IMR-90 (cell line): Measurements from ENCODE around the gene STRA6. TPM values are rescaled to one million over a fixed set of nuclear protein-coding genes. Genes with fewer than 3 reads are reported as not detected.

Experiments used
- ATAC-seq: fragments of 200-7000 bp; cut with Tn5 transposase; 2 replicates; pipeline ENCODE4 v1.9.1; 2020; ENCODE audit warnings: low read depth, mild to moderate bottlenecking, moderate library complexity
- BruUV-seq: library from RNA; stranded (reverse); fragments of 400-500 nt; replicated peaks from 2 replicates; lab custom pipeline; 2021; lab: Mats Ljungman, UMichigan
- CTCF ChIA-PET: fragments of 300-600 bp; formaldehyde crosslinking; extraction: SDS; loops from one replicate; lab custom pipeline; 2021; ENCODE audit warnings: antibody characterized with exemption; lab: Yijun Ruan, JAX
- POLR2A ChIA-PET: fragments of 300-600 bp; sonication (Branson Sonifier 250); formaldehyde crosslinking; loops from one replicate; lab custom pipeline; 2022; ENCODE audit warnings: antibody characterized with exemption; ENCODE audit not compliant: unreplicated experiment; lab: Charles Lee
- DNase-seq: peaks from one replicate; pipeline ENCODE4 v3.0.0; 2013
- H2AFZ ChIP-seq: replicated peaks from 2 replicates; pipeline ENCODE3; 2013; ENCODE audit warnings: low read length, mild to moderate bottlenecking; ENCODE audit not compliant: poor library complexity
- H2AK5ac ChIP-seq: 2 replicates; pipeline ENCODE4 v1.6.1; 2013; ENCODE audit warnings: low read depth, low read length, inconsistent platforms
- H2AK9ac ChIP-seq: replicated peaks from 2 replicates; pipeline ENCODE3; 2013; ENCODE audit warnings: mild to moderate bottlenecking, low read depth, low read length, moderate library complexity; ENCODE audit not compliant: poor library complexity
- H2BK120ac ChIP-seq: 2 replicates; pipeline ENCODE4 v1.6.1; 2013; ENCODE audit warnings: low read depth, low read length, inconsistent platforms
- H2BK15ac ChIP-seq: 3 replicates; pipeline ENCODE4 v1.6.1; 2013; ENCODE audit warnings: low read depth, low read length, inconsistent platforms
- H2BK20ac ChIP-seq: 2 replicates; pipeline ENCODE4 v1.6.1; 2013; ENCODE audit warnings: low read depth, mild to moderate bottlenecking, inconsistent platforms, low read length, moderate library complexity
- H2BK5ac ChIP-seq: 2 replicates; pipeline ENCODE4 v1.6.1; 2013; ENCODE audit warnings: mild to moderate bottlenecking, low read depth, low read length, inconsistent platforms; ENCODE audit not compliant: poor library complexity, severe bottlenecking
- H3K14ac ChIP-seq: replicated peaks from 2 replicates; pipeline ENCODE4 v1.6.1; 2013; ENCODE audit warnings: low read depth, low read length, inconsistent platforms
- H3K18ac ChIP-seq: 2 replicates; pipeline ENCODE4 v1.6.1; 2013; ENCODE audit warnings: low read depth, low read length, control low read depth
- H3K23ac ChIP-seq: 2 replicates; pipeline ENCODE4 v1.6.1; 2013; ENCODE audit warnings: low read depth, low read length, inconsistent platforms
- H3K27ac ChIP-seq: 2 replicates; pipeline ENCODE4 v1.5.1; 2013; ENCODE audit warnings: mild to moderate bottlenecking, control low read depth, low read length; ENCODE audit not compliant: insufficient read depth
- H3K27me3 ChIP-seq: 2 replicates; pipeline ENCODE4 v1.6.1; 2013; ENCODE audit warnings: low read length; ENCODE audit not compliant: control insufficient read depth, insufficient read depth
- H3K36me3 ChIP-seq: 2 replicates; pipeline ENCODE4 v1.6.1; 2013; ENCODE audit warnings: low read length, mixed read lengths; ENCODE audit not compliant: control insufficient read depth, insufficient read depth
- H3K4ac ChIP-seq: 2 replicates; pipeline ENCODE4 v1.6.1; 2013; ENCODE audit warnings: low read depth, low read length, inconsistent platforms
- H3K4me1 ChIP-seq: 2 replicates; pipeline ENCODE4 v1.6.1; 2013; ENCODE audit warnings: low read length, mixed read lengths; ENCODE audit not compliant: control insufficient read depth, insufficient read depth
- H3K4me2 ChIP-seq: 2 replicates; pipeline ENCODE4 v1.6.1; 2013; ENCODE audit warnings: low read depth, mild to moderate bottlenecking, control low read depth, low read length, moderate library complexity
- H3K4me3 ChIP-seq: 2 replicates; pipeline ENCODE4 v1.5.1; 2013; ENCODE audit warnings: low read depth, mild to moderate bottlenecking, control low read depth, low read length, moderate library complexity; ENCODE audit not compliant: insufficient read depth
- H3K56ac ChIP-seq: 2 replicates; pipeline ENCODE4 v1.6.1; 2013; ENCODE audit warnings: low read length, inconsistent platforms; ENCODE audit not compliant: insufficient read depth; ENCODE audit errors: extremely low read depth
- H3K79me1 ChIP-seq, 2 experiments: 2 replicates each; pipeline ENCODE4 v1.6.1; 2013; ENCODE audit warnings: low read length in 2 of 2, inconsistent platforms in 1 of 2, low read depth in 1 of 2
- H3K9ac ChIP-seq: 2 replicates; pipeline ENCODE4 v1.6.1; 2013; ENCODE audit warnings: low read depth, low read length, control low read depth
- H3K9me1 ChIP-seq: 2 replicates; pipeline ENCODE4 v1.6.1; 2013; ENCODE audit warnings: low read length, inconsistent platforms; ENCODE audit not compliant: insufficient read depth
- H3K9me3 ChIP-seq: 2 replicates; pipeline ENCODE4 v1.6.1; 2013; ENCODE audit warnings: low read length; ENCODE audit not compliant: control insufficient read depth, insufficient read depth
- H4K20me1 ChIP-seq: 2 replicates; pipeline ENCODE4 v1.6.1; 2013; ENCODE audit warnings: low read length, inconsistent platforms; ENCODE audit not compliant: insufficient read depth
- H4K5ac ChIP-seq: 2 replicates; pipeline ENCODE4 v1.6.1; 2013; ENCODE audit warnings: mild to moderate bottlenecking, low read depth, low read length, control low read depth
- H4K8ac ChIP-seq, 2 experiments: 2 replicates each; pipeline ENCODE4 v1.6.1; 2013; ENCODE audit warnings: low read depth in 2 of 2, low read length in 2 of 2, control low read depth in 1 of 2, inconsistent platforms in 1 of 2
- H4K91ac ChIP-seq: 2 replicates; pipeline ENCODE4 v1.6.1; 2013; ENCODE audit warnings: low read depth, low read length, inconsistent platforms; ENCODE audit not compliant: insufficient read depth
- BHLHE40 ChIP-seq: fragments of 150-350 bp; IDR thresholded peaks from 2 replicates; pipeline ENCODE4 v1.6.1; 2016; ENCODE audit warnings: mild to moderate bottlenecking, low read depth, low read length
- CEBPB ChIP-seq: IDR thresholded peaks from 2 replicates; pipeline ENCODE4 v1.6.1; 2012; ENCODE audit warnings: low read depth, low read length, improper control_type of control experiment
- CHD1 ChIP-seq: IDR thresholded peaks from 2 replicates; pipeline ENCODE4 v1.6.1; 2012; ENCODE audit warnings: low read depth, low read length, improper control_type of control experiment
- FOS ChIP-seq: fragments of 150-350 bp; IDR thresholded peaks from 2 replicates; pipeline ENCODE4 v1.6.1; 2016; ENCODE audit warnings: low read depth, low read length
- MAZ ChIP-seq: IDR thresholded peaks from 2 replicates; pipeline ENCODE4 v1.6.1; 2012; ENCODE audit warnings: low read depth, mild to moderate bottlenecking, low read length, improper control_type of control experiment, moderate library complexity, borderline replicate concordance
- POLR2A ChIP-seq: IDR thresholded peaks from 2 replicates; pipeline ENCODE4 v1.6.1; 2012; ENCODE audit warnings: mild to moderate bottlenecking, low read depth, low read length
- RAD21 ChIP-seq: IDR thresholded peaks from 2 replicates; pipeline ENCODE4 v1.6.1; 2012; ENCODE audit warnings: low read length, improper control_type of control experiment
- RFX5 ChIP-seq: IDR thresholded peaks from 2 replicates; pipeline ENCODE4 v1.8.0; 2012; ENCODE audit warnings: low read depth, mild to moderate bottlenecking, low read length, moderate library complexity
- SMC3 ChIP-seq: fragments of 150-350 bp; IDR thresholded peaks from 2 replicates; pipeline ENCODE4 v1.6.1; 2016; ENCODE audit warnings: low read depth, mild to moderate bottlenecking, antibody characterized with exemption, low read length, moderate library complexity
- WGBS, 2 experiments: methylation state at CpG; one replicate each; pipeline versions ENCODE4 v1.1.5 to v1.1.7; 2013; ENCODE audit warnings: missing lambda C conversion rate in 2 of 2; ENCODE audit not compliant: insufficient read length in 1 of 2; ENCODE audit errors: extremely low coverage in 2 of 2; 5-methylcytosine and 5-hydroxymethylcytosine counted together
- dilution Hi-C: fragments of 300-500 bp; cut with HindIII; formaldehyde crosslinking; loops from one replicate; pipeline ENCODE4 v1.14.3; 2018; ENCODE audit warnings: low sequenced_read_pairs; ENCODE audit not compliant: unreplicated experiment
- in situ Hi-C: fragments of 300-500 bp; cut with MboI; formaldehyde crosslinking; loops from 3 replicates; pipeline ENCODE4 v1.14.3; 2019; ENCODE audit warnings: low sequenced_read_pairs, inconsistent platforms, mixed read lengths
- intact Hi-C: fragments of 100-400 bp; cut with micrococcal nuclease; formaldehyde crosslinking; loops from 2 replicates; pipeline ENCODE4 v1.10.0; 2022
- polyA plus RNA-seq, 3 experiments: library from polyadenylated mRNA; depleted of rRNA; stranded (reverse); fragments of >200 nt; gene quantifications; 2 replicates each; pipeline ENCODE4 v1.2.3, GENCODE V29; 2012; ENCODE audit warnings: low replicate concordance in 1 of 3
- total RNA-seq: library from RNA; depleted of rRNA; stranded (reverse); fragments of >200 nt; gene quantifications from 2 replicates; pipeline ENCODE4 v1.2.3, GENCODE V29; 2012
- TF ChIP-seq, protein P1 (sequence below): fragments of 150-350 bp; IDR thresholded peaks from 2 replicates; pipeline ENCODE4 v1.6.1; 2016; ENCODE audit warnings: low read depth, mild to moderate bottlenecking, low read length, moderate library complexity, borderline replicate concordance
- TF ChIP-seq, protein P2 (sequence below): conservative IDR thresholded peaks from 2 replicates; pipeline ENCODE4 v1.5.1; 2012; ENCODE audit warnings: mild to moderate bottlenecking, low read depth, low read length, improper control_type of control experiment

Gene STRA6
- total and polyA plus RNA-seq, 2 of the 4 experiments (the other 2 are of a cell fraction) = 0.17 TPM; not detected in 1

DNA sequence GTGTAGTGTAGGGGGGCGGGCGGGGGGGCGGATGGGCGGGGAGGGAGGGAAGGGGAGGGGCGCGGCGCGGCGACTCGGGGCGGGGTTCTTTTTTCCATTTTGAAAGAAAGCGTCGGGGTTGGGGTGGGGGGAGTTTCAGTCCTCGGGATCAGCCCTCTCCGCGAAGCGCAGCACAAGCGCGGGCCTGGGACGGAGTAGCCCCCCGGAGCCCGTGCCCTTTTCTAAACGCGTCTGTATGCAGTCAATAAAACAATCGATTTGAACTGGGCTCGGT is 66.1 kb downstream of the STRA6 start:
- Histone ChIP-seq H2BK5ac (no peak overlapping the region), H3K9ac (no peak overlapping the region), H2BK20ac (no peak overlapping the region), H2BK15ac (no peak overlapping the region), H4K20me1 (peaks cover 20% of the 10 kb centered on the region; the same call in 1 of the 2 replicates), H4K91ac (no peak overlapping the region), H3K4me3 (peak overlapping the region; percentile 31; the same call in 1 of the 2 replicates), H3K14ac (no peak overlapping the region), H3K27ac (no peak overlapping the region), H3K4me1 (no peaks in the 10 kb centered on the region; the same call in 1 of the 2 replicates), H4K8ac (no peak overlapping the region), H3K23ac (no peak overlapping the region), H3K9me1 (peaks cover 2% of the 10 kb centered on the region), H3K9me3 (peaks cover 8% of the 10 kb centered on the region), H3K36me3 (no peaks in the 10 kb centered on the region), H3K4ac (no peak overlapping the region), H3K56ac (no peak overlapping the region), H4K5ac (no peak overlapping the region), H2BK120ac (no peak overlapping the region), H2AFZ (peak overlapping the region; percentile 48), H3K27me3 (peaks cover 83% of the 10 kb centered on the region), H2AK5ac (no peak overlapping the region), H3K4me2 (peak overlapping the region; percentile 61; the same call in 1 of the 2 replicates), H2AK9ac (no peak overlapping the region), H3K18ac (no peak overlapping the region), H3K79me1 (no peaks in the 10 kb centered on the region)
- in situ Hi-C loops = no loop called here
- dilution Hi-C loops = no loop called here
- 20% methylated on average over 2 of the region's 26 CpGs; no CpG with 5 or more reads in 1 of the 2 experiments for WGBS, 2 experiments
- ChIA-PET POLR2A (no interaction called here), CTCF (no interaction called here)
- DNase-seq (no peak), ATAC-seq (no peak)
- BruUV-seq = no TSS peak
- intact Hi-C loops = no loop called here
- TF ChIP-seq RFX5 = no peak
- no peak for TF ChIP-seq SMC3
- TF ChIP-seq, protein P1, sequence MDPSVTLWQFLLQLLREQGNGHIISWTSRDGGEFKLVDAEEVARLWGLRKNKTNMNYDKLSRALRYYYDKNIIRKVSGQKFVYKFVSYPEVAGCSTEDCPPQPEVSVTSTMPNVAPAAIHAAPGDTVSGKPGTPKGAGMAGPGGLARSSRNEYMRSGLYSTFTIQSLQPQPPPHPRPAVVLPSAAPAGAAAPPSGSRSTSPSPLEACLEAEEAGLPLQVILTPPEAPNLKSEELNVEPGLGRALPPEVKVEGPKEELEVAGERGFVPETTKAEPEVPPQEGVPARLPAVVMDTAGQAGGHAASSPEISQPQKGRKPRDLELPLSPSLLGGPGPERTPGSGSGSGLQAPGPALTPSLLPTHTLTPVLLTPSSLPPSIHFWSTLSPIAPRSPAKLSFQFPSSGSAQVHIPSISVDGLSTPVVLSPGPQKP = no peak
- TF ChIP-seq FOS = no peak
- TF ChIP-seq CHD1 = no peak
- TF ChIP-seq POLR2A = no peak
- TF ChIP-seq, protein P2, sequence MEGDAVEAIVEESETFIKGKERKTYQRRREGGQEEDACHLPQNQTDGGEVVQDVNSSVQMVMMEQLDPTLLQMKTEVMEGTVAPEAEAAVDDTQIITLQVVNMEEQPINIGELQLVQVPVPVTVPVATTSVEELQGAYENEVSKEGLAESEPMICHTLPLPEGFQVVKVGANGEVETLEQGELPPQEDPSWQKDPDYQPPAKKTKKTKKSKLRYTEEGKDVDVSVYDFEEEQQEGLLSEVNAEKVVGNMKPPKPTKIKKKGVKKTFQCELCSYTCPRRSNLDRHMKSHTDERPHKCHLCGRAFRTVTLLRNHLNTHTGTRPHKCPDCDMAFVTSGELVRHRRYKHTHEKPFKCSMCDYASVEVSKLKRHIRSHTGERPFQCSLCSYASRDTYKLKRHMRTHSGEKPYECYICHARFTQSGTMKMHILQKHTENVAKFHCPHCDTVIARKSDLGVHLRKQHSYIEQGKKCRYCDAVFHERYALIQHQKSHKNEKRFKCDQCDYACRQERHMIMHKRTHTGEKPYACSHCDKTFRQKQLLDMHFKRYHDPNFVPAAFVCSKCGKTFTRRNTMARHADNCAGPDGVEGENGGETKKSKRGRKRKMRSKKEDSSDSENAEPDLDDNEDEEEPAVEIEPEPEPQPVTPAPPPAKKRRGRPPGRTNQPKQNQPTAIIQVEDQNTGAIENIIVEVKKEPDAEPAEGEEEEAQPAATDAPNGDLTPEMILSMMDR = no peak
- TF ChIP-seq RAD21 = no peak
- TF ChIP-seq BHLHE40 = no peak
- TF ChIP-seq CEBPB = no peak
- TF ChIP-seq MAZ = no peak
